ENCODE measurements around the gene SYCP2L. TPM values are rescaled to one million over a fixed set of nuclear protein-coding genes. Genes with fewer than 3 reads are reported as not detected.

The SYCP2L gene
- total RNA-seq, 1 experiment from 2014 or later: 9.7 TPM

DNA sequence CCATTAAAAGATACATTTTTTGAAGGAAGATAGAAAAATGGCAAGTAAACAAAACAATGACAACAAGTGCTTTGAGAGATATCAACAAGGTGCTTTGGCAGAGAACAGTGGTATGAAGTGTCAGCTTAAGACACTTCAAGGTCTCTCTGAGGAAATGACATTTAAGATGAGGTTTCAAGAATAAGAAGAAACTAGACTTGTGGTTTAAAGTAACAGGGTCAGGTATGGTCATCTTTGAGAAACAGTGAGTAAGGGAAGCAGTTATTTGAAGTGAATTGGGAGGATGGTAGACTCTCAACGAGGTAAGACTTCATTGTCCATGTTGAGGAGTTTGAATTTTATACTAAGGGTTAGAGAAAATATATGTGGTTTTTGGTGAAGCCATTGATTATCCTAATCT is 77.8 kb downstream of the SYCP2L start:
- CTCF ChIA-PET: no interaction called here
- intact Hi-C loops (cut with micrococcal nuclease; ENCODE audit: unreplicated experiment): no loop called here
- no peak overlapping the region for H3K4me3 ChIP-seq (ENCODE audit: low read depth, low read length, poor library complexity, severe bottlenecking)
- POLR2A ChIA-PET (ENCODE audit: low non-redundant PET): no interaction called here
- no peaks in the 10 kb centered on the region for H3K4me1 ChIP-seq (ENCODE audit: insufficient read depth, low read length, poor library complexity, severe bottlenecking)
- DNase-seq (ENCODE audit: low spot score): no peak
- TF ChIP-seq, protein P1, sequence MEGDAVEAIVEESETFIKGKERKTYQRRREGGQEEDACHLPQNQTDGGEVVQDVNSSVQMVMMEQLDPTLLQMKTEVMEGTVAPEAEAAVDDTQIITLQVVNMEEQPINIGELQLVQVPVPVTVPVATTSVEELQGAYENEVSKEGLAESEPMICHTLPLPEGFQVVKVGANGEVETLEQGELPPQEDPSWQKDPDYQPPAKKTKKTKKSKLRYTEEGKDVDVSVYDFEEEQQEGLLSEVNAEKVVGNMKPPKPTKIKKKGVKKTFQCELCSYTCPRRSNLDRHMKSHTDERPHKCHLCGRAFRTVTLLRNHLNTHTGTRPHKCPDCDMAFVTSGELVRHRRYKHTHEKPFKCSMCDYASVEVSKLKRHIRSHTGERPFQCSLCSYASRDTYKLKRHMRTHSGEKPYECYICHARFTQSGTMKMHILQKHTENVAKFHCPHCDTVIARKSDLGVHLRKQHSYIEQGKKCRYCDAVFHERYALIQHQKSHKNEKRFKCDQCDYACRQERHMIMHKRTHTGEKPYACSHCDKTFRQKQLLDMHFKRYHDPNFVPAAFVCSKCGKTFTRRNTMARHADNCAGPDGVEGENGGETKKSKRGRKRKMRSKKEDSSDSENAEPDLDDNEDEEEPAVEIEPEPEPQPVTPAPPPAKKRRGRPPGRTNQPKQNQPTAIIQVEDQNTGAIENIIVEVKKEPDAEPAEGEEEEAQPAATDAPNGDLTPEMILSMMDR (conservative IDR thresholded peaks at IDR 0.05; ENCODE audit: low read depth, low read length): no peak
- no peak for TF ChIP-seq EZH2 (IDR thresholded peaks at IDR 0.05; ENCODE audit: borderline replicate concordance, low read depth, low read length, poor library complexity, severe bottlenecking)
- no peaks in the 10 kb centered on the region for H3K36me3 ChIP-seq (ENCODE audit: insufficient read depth, low read length, poor library complexity, severe bottlenecking)
- H3K27me3 ChIP-seq (replicated peaks; ENCODE audit: insufficient read depth, low read depth, low read length, poor library complexity): no peaks in the 10 kb centered on the region
- no peak overlapping the region for H3K27ac ChIP-seq (ENCODE audit: low read depth, low read length, poor library complexity, severe bottlenecking)
- H3K9me3 ChIP-seq (ENCODE audit: low read depth, low read length, poor library complexity, severe bottlenecking): no peaks in the 10 kb centered on the region
- BruUV-seq (replicated peaks): no TSS peak

DNA sequence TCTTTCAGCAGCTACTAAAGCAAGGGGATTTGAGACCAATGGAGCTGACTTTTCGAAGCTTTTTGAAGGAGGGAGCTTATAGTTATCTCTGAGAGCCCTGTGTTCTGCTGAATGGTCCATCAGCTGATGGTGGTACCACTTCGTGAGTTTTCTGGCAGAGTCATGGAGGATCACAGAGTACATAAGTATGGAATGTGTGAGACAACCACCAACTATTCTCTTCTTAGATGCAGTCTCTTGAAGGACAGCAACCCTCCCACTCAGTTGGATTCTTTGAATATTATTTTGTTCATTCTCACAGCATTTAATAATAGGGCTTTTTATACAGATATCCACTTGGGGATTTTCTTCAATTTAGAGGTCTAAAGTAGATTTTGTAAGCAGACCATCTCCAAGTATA is 81.9 kb downstream of the SYCP2L start:
- Histone ChIP-seq H3K9me3 (ENCODE audit: low read depth, low read length, poor library complexity, severe bottlenecking) (no peaks in the 10 kb centered on the region), H3K4me1 (ENCODE audit: insufficient read depth, low read length, poor library complexity, severe bottlenecking) (no peaks in the 10 kb centered on the region), H3K27ac (ENCODE audit: low read depth, low read length, poor library complexity, severe bottlenecking) (no peak overlapping the region), H3K4me3 (ENCODE audit: low read depth, low read length, poor library complexity, severe bottlenecking) (no peak overlapping the region), H3K36me3 (ENCODE audit: insufficient read depth, low read length, poor library complexity, severe bottlenecking) (no peaks in the 10 kb centered on the region), H3K27me3 (replicated peaks; ENCODE audit: insufficient read depth, low read depth, low read length, poor library complexity) (no peaks in the 10 kb centered on the region)
- ChIA-PET POLR2A (ENCODE audit: low non-redundant PET) (no interaction called here), CTCF (no interaction called here)
- DNase-seq (ENCODE audit: low spot score): no peak
- TF ChIP-seq, protein P1 (conservative IDR thresholded peaks at IDR 0.05; ENCODE audit: low read depth, low read length): no peak
- no peak for TF ChIP-seq EZH2 (IDR thresholded peaks at IDR 0.05; ENCODE audit: borderline replicate concordance, low read depth, low read length, poor library complexity, severe bottlenecking)
- intact Hi-C loops (cut with micrococcal nuclease; ENCODE audit: unreplicated experiment): no loop called here
- no TSS peak for BruUV-seq (replicated peaks)

DNA sequence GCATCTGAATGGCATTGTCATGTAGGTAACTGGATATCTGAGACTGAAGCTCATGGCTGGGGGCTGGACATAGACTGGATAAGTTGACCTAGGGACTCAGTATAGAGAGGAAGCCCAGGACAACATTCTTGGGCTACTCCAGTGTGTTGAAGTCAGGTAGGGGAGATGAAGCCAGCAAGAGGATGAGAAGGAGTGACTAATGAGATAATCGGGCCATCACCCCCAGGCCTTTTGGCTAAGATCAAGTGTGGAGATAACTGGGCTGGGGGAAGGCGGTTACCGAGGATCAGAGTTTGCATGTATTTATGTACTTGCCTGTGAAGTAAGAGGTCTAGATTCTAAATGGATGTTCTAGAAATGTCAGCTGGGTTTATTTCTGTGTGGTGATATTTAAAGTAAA is 83.9 kb downstream of the SYCP2L start:
- Histone ChIP-seq H3K27ac (ENCODE audit: low read depth, low read length, poor library complexity, severe bottlenecking) (no peak overlapping the region), H3K4me1 (ENCODE audit: insufficient read depth, low read length, poor library complexity, severe bottlenecking) (no peaks in the 10 kb centered on the region), H3K27me3 (replicated peaks; ENCODE audit: insufficient read depth, low read depth, low read length, poor library complexity) (no peaks in the 10 kb centered on the region), H3K4me3 (ENCODE audit: low read depth, low read length, poor library complexity, severe bottlenecking) (no peak overlapping the region), H3K9me3 (ENCODE audit: low read depth, low read length, poor library complexity, severe bottlenecking) (no peaks in the 10 kb centered on the region), H3K36me3 (ENCODE audit: insufficient read depth, low read length, poor library complexity, severe bottlenecking) (no peaks in the 10 kb centered on the region)
- ChIA-PET CTCF (no interaction called here), POLR2A (ENCODE audit: low non-redundant PET) (interaction anchor here (0.6 kb wide), 1 partner anchor 23 kb away, joined by 3 read pairs; no protein-coding TSS in a partner anchor)
- BruUV-seq (replicated peaks): no TSS peak
- DNase-seq (ENCODE audit: low spot score): no peak
- intact Hi-C loops (cut with micrococcal nuclease; ENCODE audit: unreplicated experiment): no loop called here
- no peak for TF ChIP-seq EZH2 (IDR thresholded peaks at IDR 0.05; ENCODE audit: borderline replicate concordance, low read depth, low read length, poor library complexity, severe bottlenecking)
- TF ChIP-seq, protein P1 (conservative IDR thresholded peaks at IDR 0.05; ENCODE audit: low read depth, low read length): no peak

Data from A673 (cell line).